ENCODE results near the gene ARHGEF28.

Gene ARHGEF28

DNA sequence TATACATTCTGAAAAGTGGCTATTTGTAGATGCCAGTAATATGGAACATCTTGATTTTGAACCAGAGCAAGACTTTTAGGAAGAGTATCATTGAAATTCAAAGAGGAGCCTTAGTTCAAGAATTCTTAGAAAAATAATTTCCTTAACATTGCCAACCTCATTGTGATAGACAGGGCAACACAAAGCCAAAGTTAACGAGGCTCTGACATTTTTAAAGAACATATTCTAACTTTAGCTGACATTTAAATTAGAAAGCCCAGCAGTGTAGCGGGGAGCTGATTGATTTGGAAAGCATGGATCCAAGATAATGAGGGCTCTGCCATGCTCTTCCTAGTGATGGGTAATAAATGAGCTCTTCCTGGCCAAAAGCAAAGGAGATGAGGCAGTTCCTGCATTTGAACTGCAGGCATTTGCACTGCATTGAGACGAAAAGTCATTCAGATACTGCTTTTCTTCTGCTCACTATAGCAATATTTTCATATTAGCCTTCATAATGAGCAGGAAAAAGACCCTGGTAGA lies 325.0 kb downstream of the ARHGEF28 start:
- H3K9me3 ChIP-seq (ENCODE audit: control insufficient read depth, insufficient read depth, low read depth, low read length): no peaks in the 10 kb centered on the region
- H3K36me3 ChIP-seq (ENCODE audit: control insufficient read depth, insufficient read depth, low read length): no peaks in the 10 kb centered on the region
- H3K4me1 ChIP-seq (ENCODE audit: control insufficient read depth, insufficient read depth, low read length): no peaks in the 10 kb centered on the region
- no peak overlapping the region for H3K27ac ChIP-seq (ENCODE audit: low read depth, low read length)
- H3K9ac ChIP-seq (ENCODE audit: low read length): no peak overlapping the region
- no peaks in the 10 kb centered on the region for H3K27me3 ChIP-seq (ENCODE audit: control insufficient read depth, insufficient read depth, low read length)
- no peak overlapping the region for H3K4me3 ChIP-seq (ENCODE audit: low read depth, low read length)

DNA sequence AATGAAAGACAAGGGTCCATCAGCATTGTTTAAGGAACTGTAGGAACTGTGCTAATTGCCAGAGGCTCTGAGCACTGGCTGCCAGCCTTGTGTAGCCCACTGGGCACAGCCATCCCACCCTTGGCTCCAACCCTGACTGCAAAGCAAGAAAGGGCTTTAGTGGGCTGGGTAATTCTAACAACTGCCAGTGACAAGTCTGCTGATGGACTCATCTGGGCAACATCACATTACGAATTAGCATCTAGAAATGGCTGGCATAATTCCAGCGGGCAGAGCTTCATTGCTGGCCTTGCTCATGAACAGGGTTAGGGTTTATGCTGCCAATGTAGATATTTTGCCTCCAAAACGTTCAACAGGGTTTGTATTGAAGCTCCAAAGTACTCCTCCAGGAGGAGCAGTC lies 326.9 kb downstream of the ARHGEF28 start:
- H3K9me3 ChIP-seq (ENCODE audit: control insufficient read depth, insufficient read depth, low read depth, low read length): no peaks in the 10 kb centered on the region
- peaks cover 3% of the 10 kb centered on the region; the same call in 1 of the 2 replicates for H3K4me1 ChIP-seq (ENCODE audit: control insufficient read depth, insufficient read depth, low read length)
- no peak overlapping the region for H3K4me3 ChIP-seq (ENCODE audit: low read depth, low read length)
- no peak overlapping the region for H3K9ac ChIP-seq (ENCODE audit: low read length)
- H3K27ac ChIP-seq (ENCODE audit: low read depth, low read length): no peak overlapping the region
- no peaks in the 10 kb centered on the region for H3K27me3 ChIP-seq (ENCODE audit: control insufficient read depth, insufficient read depth, low read length)
- H3K36me3 ChIP-seq (ENCODE audit: control insufficient read depth, insufficient read depth, low read length): no peaks in the 10 kb centered on the region

DNA sequence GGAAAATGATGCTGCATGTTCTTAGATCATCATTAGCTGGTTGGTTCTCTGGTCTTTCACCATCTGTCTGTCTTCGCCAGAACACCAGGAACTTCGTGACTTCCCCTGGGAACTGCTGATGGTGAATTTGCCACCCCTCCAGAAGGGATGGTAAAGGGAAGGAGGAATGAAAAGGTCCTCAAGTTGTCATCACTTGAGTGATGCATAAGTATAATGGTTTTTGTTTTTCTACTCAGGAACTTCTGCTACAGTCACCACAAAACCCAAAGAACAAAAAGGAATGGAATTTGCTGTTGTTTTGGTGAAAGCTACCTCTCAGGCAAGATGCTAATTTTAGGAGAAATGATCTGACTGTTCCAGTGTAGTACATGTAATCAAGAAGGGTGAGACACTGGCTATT lies 328.4 kb downstream of the ARHGEF28 start:
- Histone ChIP-seq H3K27me3 (ENCODE audit: control insufficient read depth, insufficient read depth, low read length) (no peaks in the 10 kb centered on the region), H3K9me3 (ENCODE audit: control insufficient read depth, insufficient read depth, low read depth, low read length) (no peaks in the 10 kb centered on the region), H3K27ac (ENCODE audit: low read depth, low read length) (no peak overlapping the region), H3K36me3 (ENCODE audit: control insufficient read depth, insufficient read depth, low read length) (no peaks in the 10 kb centered on the region), H3K9ac (ENCODE audit: low read length) (no peak overlapping the region), H3K4me3 (ENCODE audit: low read depth, low read length) (no peak overlapping the region), H3K4me1 (ENCODE audit: control insufficient read depth, insufficient read depth, low read length) (peaks cover 3% of the 10 kb centered on the region; the same call in 1 of the 2 replicates)

GRCh38 chr5:73955271-73955846 lies 329.4 kb downstream of the ARHGEF28 start:
- H3K36me3 ChIP-seq (ENCODE audit: control insufficient read depth, insufficient read depth, low read length): no peaks in the 10 kb centered on the region
- H3K27me3 ChIP-seq (ENCODE audit: control insufficient read depth, insufficient read depth, low read length): no peaks in the 10 kb centered on the region
- no peak overlapping the region for H3K27ac ChIP-seq (ENCODE audit: low read depth, low read length)
- no peaks in the 10 kb centered on the region for H3K9me3 ChIP-seq (ENCODE audit: control insufficient read depth, insufficient read depth, low read depth, low read length)
- H3K4me3 ChIP-seq (ENCODE audit: low read depth, low read length): no peak overlapping the region
- peaks cover 3% of the 10 kb centered on the region; the same call in 1 of the 2 replicates for H3K4me1 ChIP-seq (ENCODE audit: control insufficient read depth, insufficient read depth, low read length)
- H3K9ac ChIP-seq (ENCODE audit: low read length): no peak overlapping the region

DNA sequence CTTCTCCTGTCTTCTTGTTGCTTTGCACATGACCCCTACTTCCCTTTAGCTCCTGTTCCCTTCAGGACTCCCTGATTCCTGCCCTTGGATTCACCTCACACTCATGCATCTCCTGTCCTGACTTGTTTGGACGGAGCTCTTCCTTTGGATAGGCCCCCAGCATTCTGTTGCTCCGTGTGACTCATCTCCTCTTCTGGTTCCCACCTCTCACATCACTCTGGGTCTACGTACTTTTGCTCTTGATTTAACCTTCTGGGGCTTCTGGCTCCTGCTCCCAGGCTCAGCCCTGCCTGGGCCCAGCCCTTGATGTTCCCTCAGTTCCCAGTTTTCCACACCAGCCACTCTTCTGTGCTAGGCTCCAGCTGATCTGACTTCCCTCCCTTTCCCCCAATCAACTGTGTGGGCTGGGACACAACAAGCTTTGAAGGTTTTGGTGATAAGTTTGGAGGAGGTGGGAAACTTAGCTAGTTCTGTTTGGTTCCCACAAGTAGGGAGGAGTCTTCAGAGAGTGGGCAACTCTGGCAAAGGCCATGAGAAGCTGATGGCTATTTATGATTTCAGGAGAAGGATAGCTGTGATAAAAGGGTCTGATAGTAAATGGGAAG lies 331.5 kb downstream of the ARHGEF28 start:
- Histone ChIP-seq H3K4me3 (ENCODE audit: low read depth, low read length) (no peak overlapping the region), H3K27ac (ENCODE audit: low read depth, low read length) (no peak overlapping the region), H3K36me3 (ENCODE audit: control insufficient read depth, insufficient read depth, low read length) (no peaks in the 10 kb centered on the region), H3K27me3 (ENCODE audit: control insufficient read depth, insufficient read depth, low read length) (no peaks in the 10 kb centered on the region), H3K4me1 (ENCODE audit: control insufficient read depth, insufficient read depth, low read length) (peaks cover 3% of the 10 kb centered on the region; the same call in 1 of the 2 replicates), H3K9me3 (ENCODE audit: control insufficient read depth, insufficient read depth, low read depth, low read length) (no peaks in the 10 kb centered on the region), H3K9ac (ENCODE audit: low read length) (no peak overlapping the region)

DNA sequence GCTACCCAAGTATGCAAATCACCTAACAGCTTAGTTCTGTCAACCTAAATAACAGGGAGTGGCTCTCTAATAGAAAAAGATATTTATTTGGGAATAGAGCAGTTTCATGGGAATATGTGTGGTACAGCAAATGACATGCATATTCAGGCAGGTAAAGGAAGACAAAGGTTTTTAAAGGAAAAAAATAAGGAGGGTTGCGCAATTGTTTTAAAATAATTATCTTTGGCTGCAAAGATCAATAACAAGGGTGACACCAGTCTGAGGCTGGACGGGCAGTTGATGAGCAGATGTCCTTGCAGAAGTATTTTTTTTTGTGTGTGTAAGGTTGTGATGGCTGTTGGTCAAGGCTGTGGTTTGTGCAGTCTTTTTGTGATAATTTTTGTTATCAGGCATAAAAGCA lies 332.0 kb downstream of the ARHGEF28 start:
- no peak overlapping the region for H3K9ac ChIP-seq (ENCODE audit: low read length)
- H3K9me3 ChIP-seq (ENCODE audit: control insufficient read depth, insufficient read depth, low read depth, low read length): no peaks in the 10 kb centered on the region
- no peaks in the 10 kb centered on the region for H3K27me3 ChIP-seq (ENCODE audit: control insufficient read depth, insufficient read depth, low read length)
- no peak overlapping the region for H3K4me3 ChIP-seq (ENCODE audit: low read depth, low read length)
- peaks cover 3% of the 10 kb centered on the region; the same call in 1 of the 2 replicates for H3K4me1 ChIP-seq (ENCODE audit: control insufficient read depth, insufficient read depth, low read length)
- no peak overlapping the region for H3K27ac ChIP-seq (ENCODE audit: low read depth, low read length)
- no peaks in the 10 kb centered on the region for H3K36me3 ChIP-seq (ENCODE audit: control insufficient read depth, insufficient read depth, low read length)

DNA sequence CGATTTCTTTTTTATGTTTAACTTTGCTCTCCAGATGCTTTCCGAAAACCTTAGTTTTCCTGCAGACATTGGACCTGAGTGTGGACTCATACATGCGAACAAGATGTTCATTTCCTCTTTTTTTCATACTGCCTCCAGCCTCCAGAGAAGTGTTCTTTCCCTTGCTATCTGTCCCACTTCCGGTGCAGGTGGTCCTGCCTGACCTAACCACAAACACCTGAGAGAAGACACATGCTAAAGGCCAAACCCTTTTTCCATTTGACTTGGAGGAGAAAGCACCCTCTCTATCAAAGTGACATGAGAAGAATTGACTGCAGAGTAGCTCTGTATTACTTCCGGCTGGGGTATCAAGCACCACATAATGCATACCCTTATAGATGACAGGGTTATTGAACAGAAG lies 334.0 kb downstream of the ARHGEF28 start:
- Histone ChIP-seq H3K4me3 (ENCODE audit: low read depth, low read length) (no peak overlapping the region), H3K36me3 (ENCODE audit: control insufficient read depth, insufficient read depth, low read length) (no peaks in the 10 kb centered on the region), H3K9me3 (ENCODE audit: control insufficient read depth, insufficient read depth, low read depth, low read length) (no peaks in the 10 kb centered on the region), H3K27me3 (ENCODE audit: control insufficient read depth, insufficient read depth, low read length) (no peaks in the 10 kb centered on the region), H3K4me1 (ENCODE audit: control insufficient read depth, insufficient read depth, low read length) (peaks cover 3% of the 10 kb centered on the region; the same call in 1 of the 2 replicates), H3K27ac (ENCODE audit: low read depth, low read length) (no peak overlapping the region), H3K9ac (ENCODE audit: low read length) (no peak overlapping the region)

DNA sequence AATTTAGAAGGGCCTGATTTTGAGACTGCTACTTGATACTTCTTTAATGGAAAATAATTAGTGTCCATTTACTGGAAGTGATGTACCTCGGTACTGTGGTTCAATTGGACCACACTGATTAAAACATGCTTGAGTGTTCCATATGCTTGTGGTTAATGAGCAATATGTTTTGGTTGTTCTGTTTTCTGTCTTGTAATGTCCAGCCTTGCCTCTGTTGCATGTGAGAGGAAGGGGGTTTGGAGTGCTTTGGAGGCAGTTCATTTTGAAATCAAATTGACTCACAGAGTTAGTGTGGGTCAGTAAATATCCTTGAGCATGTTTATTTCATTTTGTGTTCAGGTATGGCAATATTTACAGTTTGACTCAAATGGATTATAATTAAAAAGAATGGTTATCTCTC lies 334.4 kb downstream of the ARHGEF28 start:
- Histone ChIP-seq H3K4me3 (ENCODE audit: low read depth, low read length) (no peak overlapping the region), H3K36me3 (ENCODE audit: control insufficient read depth, insufficient read depth, low read length) (no peaks in the 10 kb centered on the region), H3K4me1 (ENCODE audit: control insufficient read depth, insufficient read depth, low read length) (peaks cover 3% of the 10 kb centered on the region; the same call in 1 of the 2 replicates), H3K9me3 (ENCODE audit: control insufficient read depth, insufficient read depth, low read depth, low read length) (no peaks in the 10 kb centered on the region), H3K9ac (ENCODE audit: low read length) (no peak overlapping the region), H3K27ac (ENCODE audit: low read depth, low read length) (no peak overlapping the region), H3K27me3 (ENCODE audit: control insufficient read depth, insufficient read depth, low read length) (no peaks in the 10 kb centered on the region)

GRCh38 chr5:73962801-73963425 lies 336.9 kb downstream of the ARHGEF28 start:
- H3K27ac ChIP-seq (ENCODE audit: low read depth, low read length): no peak overlapping the region
- H3K27me3 ChIP-seq (ENCODE audit: control insufficient read depth, insufficient read depth, low read length): no peaks in the 10 kb centered on the region
- no peaks in the 10 kb centered on the region for H3K4me1 ChIP-seq (ENCODE audit: control insufficient read depth, insufficient read depth, low read length)
- no peak overlapping the region for H3K4me3 ChIP-seq (ENCODE audit: low read depth, low read length)
- H3K36me3 ChIP-seq (ENCODE audit: control insufficient read depth, insufficient read depth, low read length): no peaks in the 10 kb centered on the region
- no peaks in the 10 kb centered on the region for H3K9me3 ChIP-seq (ENCODE audit: control insufficient read depth, insufficient read depth, low read depth, low read length)
- no peak overlapping the region for H3K9ac ChIP-seq (ENCODE audit: low read length)

DNA sequence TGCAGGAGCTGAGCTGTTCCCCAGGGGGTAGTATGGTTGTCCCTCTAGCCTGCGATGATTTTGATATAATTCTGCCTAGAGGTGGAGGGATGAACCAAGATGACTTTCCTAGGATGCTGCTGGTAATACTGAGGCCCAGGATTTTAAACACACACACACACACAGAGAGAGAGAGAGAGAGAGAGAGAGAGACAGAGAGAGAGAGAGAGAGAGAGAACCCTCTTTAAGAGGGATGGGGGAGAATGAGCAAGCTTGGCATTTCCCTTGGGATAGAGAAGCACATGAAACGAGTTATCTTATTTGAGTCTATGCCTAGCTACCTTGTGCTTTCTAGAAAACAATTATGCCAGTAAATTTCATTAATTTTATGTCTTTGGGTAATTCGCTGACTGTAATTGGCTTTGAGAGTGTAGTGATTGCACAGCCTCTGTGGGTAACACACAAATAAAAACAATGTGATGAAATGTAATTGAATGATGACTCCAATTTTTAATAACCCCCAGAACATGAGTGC lies 338.4 kb downstream of the ARHGEF28 start:
- Histone ChIP-seq H3K4me3 (ENCODE audit: low read depth, low read length) (no peak overlapping the region), H3K36me3 (ENCODE audit: control insufficient read depth, insufficient read depth, low read length) (no peaks in the 10 kb centered on the region), H3K9ac (ENCODE audit: low read length) (no peak overlapping the region), H3K27me3 (ENCODE audit: control insufficient read depth, insufficient read depth, low read length) (no peaks in the 10 kb centered on the region), H3K27ac (ENCODE audit: low read depth, low read length) (no peak overlapping the region), H3K9me3 (ENCODE audit: control insufficient read depth, insufficient read depth, low read depth, low read length) (no peaks in the 10 kb centered on the region), H3K4me1 (ENCODE audit: control insufficient read depth, insufficient read depth, low read length) (no peaks in the 10 kb centered on the region; the same call in 1 of the 2 replicates)

DNA sequence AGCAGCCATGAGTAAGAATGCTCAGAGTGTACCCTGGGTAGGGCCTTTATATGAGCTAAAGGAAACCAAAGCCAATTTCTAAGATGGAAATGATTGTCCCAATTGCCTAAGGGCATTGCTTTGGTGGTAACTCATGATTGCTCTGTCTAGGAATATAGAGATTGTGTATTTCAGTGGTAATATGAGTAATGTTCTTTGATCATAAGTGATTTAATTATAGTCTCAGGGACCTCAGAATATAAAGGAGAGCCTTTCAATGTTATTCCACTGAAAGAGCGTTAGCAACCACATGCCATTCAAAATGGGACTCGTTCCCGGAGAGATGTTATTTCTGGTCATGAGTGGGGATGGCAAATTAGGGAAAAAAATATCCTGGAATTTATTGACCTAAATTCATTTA lies 340.5 kb downstream of the ARHGEF28 start:
- no peaks in the 10 kb centered on the region for H3K36me3 ChIP-seq (ENCODE audit: control insufficient read depth, insufficient read depth, low read length)
- H3K4me3 ChIP-seq (ENCODE audit: low read depth, low read length): no peak overlapping the region
- H3K9me3 ChIP-seq (ENCODE audit: control insufficient read depth, insufficient read depth, low read depth, low read length): no peaks in the 10 kb centered on the region
- H3K4me1 ChIP-seq (ENCODE audit: control insufficient read depth, insufficient read depth, low read length): no peaks in the 10 kb centered on the region; the same call in 1 of the 2 replicates
- no peak overlapping the region for H3K27ac ChIP-seq (ENCODE audit: low read depth, low read length)
- H3K9ac ChIP-seq (ENCODE audit: low read length): no peak overlapping the region
- no peaks in the 10 kb centered on the region for H3K27me3 ChIP-seq (ENCODE audit: control insufficient read depth, insufficient read depth, low read length)
